Nephron progenitor cell (in vitro differentiated cells): Measurements from ENCODE around the gene RIMBP2.

Source experiments
- DNase-seq: peaks from one replicate; pipeline ENCODE4 v3.0.0; 2021
- H3K27ac Mint-ChIP-seq: 2 replicates; pipeline ENCODE4 v1.8.0; 2021; ENCODE audit warnings: mild to moderate bottlenecking, moderate library complexity, mixed read lengths
- H3K27me3 Mint-ChIP-seq: 2 replicates; pipeline ENCODE4 v1.8.0; 2021; ENCODE audit warnings: mild to moderate bottlenecking, low read depth, mixed read lengths; ENCODE audit not compliant: poor library complexity
- H3K36me3 Mint-ChIP-seq: 2 replicates; pipeline ENCODE4 v1.8.0; 2021; ENCODE audit warnings: low read depth, mixed read lengths
- H3K4me1 Mint-ChIP-seq: 2 replicates; pipeline ENCODE4 v1.8.0; 2021; ENCODE audit warnings: mixed read lengths
- H3K4me3 Mint-ChIP-seq: 2 replicates; pipeline ENCODE4 v1.8.0; 2021; ENCODE audit warnings: mild to moderate bottlenecking, moderate library complexity, mixed read lengths
- H3K9me3 Mint-ChIP-seq: 2 replicates; pipeline ENCODE4 v1.8.0; 2021; ENCODE audit warnings: mild to moderate bottlenecking, moderate library complexity, mixed read lengths
- CTCF ChIP-seq: fragments of 200-600 bp; sonication (generic); IDR thresholded peaks from 2 replicates; pipeline ENCODE4 v1.5.0; 2021; ENCODE audit warnings: antibody characterized with exemption

The RIMBP2 gene

GRCh38 chr12:130579231-130579630, 136.9 kb downstream of the RIMBP2 start:
- no peak for TF ChIP-seq CTCF
- Mint-ChIP-seq H3K4me1 (peaks cover 4% of the 10 kb centered on the region), H3K36me3 (no peaks in the 10 kb centered on the region), H3K27ac (no peak overlapping the region), H3K4me3 (no peak overlapping the region), H3K9me3 (no peaks in the 10 kb centered on the region), H3K27me3 (peaks cover 10% of the 10 kb centered on the region)
- DNase-seq: no peak

- H3K4me1 Mint-ChIP-seq: peaks cover 4% of the 10 kb centered on the region
- no peak for TF ChIP-seq CTCF
- H3K27me3 Mint-ChIP-seq: peaks cover 11% of the 10 kb centered on the region
- H3K27ac Mint-ChIP-seq: no peak overlapping the region
- no peaks in the 10 kb centered on the region for H3K9me3 Mint-ChIP-seq
- no peak for DNase-seq
- no peak overlapping the region for H3K4me3 Mint-ChIP-seq
- no peaks in the 10 kb centered on the region for H3K36me3 Mint-ChIP-seq
These were observed 138.7 kb downstream of the RIMBP2 start for GRCh38 chr12:130577351-130577750.

GRCh38 chr12:130576371-130576816, 139.7 kb downstream of the RIMBP2 start:
- peaks cover 4% of the 10 kb centered on the region for H3K4me1 Mint-ChIP-seq
- no peaks in the 10 kb centered on the region for H3K36me3 Mint-ChIP-seq
- no peak overlapping the region for H3K27ac Mint-ChIP-seq
- no peak for TF ChIP-seq CTCF
- H3K27me3 Mint-ChIP-seq: peaks cover 11% of the 10 kb centered on the region
- DNase-seq: no peak
- H3K4me3 Mint-ChIP-seq: no peak overlapping the region
- no peaks in the 10 kb centered on the region for H3K9me3 Mint-ChIP-seq

- H3K27me3 Mint-ChIP-seq: peaks cover 10% of the 10 kb centered on the region
- H3K27ac Mint-ChIP-seq: no peak overlapping the region
- DNase-seq: no peak
- H3K9me3 Mint-ChIP-seq: no peaks in the 10 kb centered on the region
- no peak for TF ChIP-seq CTCF
- H3K4me3 Mint-ChIP-seq: no peak overlapping the region
- H3K36me3 Mint-ChIP-seq: no peaks in the 10 kb centered on the region
- H3K4me1 Mint-ChIP-seq: peaks cover 6% of the 10 kb centered on the region
These were observed 141.7 kb downstream of the RIMBP2 start for GRCh38 chr12:130574402-130574801.

- Mint-ChIP-seq H3K9me3 (no peaks in the 10 kb centered on the region), H3K27ac (no peak overlapping the region), H3K4me1 (peaks cover 10% of the 10 kb centered on the region), H3K4me3 (no peak overlapping the region), H3K36me3 (no peaks in the 10 kb centered on the region), H3K27me3 (peaks cover 10% of the 10 kb centered on the region)
- no peak for TF ChIP-seq CTCF
- DNase-seq: no peak
These were observed 142.3 kb downstream of the RIMBP2 start for GRCh38 chr12:130573766-130574165.

- H3K27ac Mint-ChIP-seq: peak overlapping the region; percentile 1
- peaks cover 6% of the 10 kb centered on the region for H3K27me3 Mint-ChIP-seq
- peaks cover 15% of the 10 kb centered on the region for H3K4me1 Mint-ChIP-seq
- no peak overlapping the region for H3K4me3 Mint-ChIP-seq
- no peak for TF ChIP-seq CTCF
- no peaks in the 10 kb centered on the region for H3K9me3 Mint-ChIP-seq
- no peak for DNase-seq
- no peaks in the 10 kb centered on the region for H3K36me3 Mint-ChIP-seq
These were observed 142.9 kb downstream of the RIMBP2 start for GRCh38 chr12:130573235-130573634.
